Choroid plexus epithelial cell (primary cell): ENCODE data around the gene MAPK8.

Source experiments
- DNase-seq: peaks from one replicate; pipeline ENCODE4 v3.0.0-alpha.2; 2010; ENCODE audit warnings: low read depth
- H3K4me3 ChIP-seq: 2 replicates; pipeline ENCODE4 v1.5.1; 2011; ENCODE audit warnings: low read depth, mild to moderate bottlenecking, control low read depth, low read length, moderate library complexity
- CTCF ChIP-seq: conservative IDR thresholded peaks from 2 replicates; pipeline ENCODE4 v1.5.1; 2011; ENCODE audit warnings: low read depth, mild to moderate bottlenecking, control low read depth, inconsistent platforms, low read length, moderate library complexity

MAPK8 gene

GRCh38 chr10:48389846-48390557, 83.5 kb downstream of the MAPK8 start:
- no peak overlapping the region for H3K4me3 ChIP-seq
- TF ChIP-seq CTCF, result no peak
- DNase-seq, result no peak

- TF ChIP-seq CTCF, result no peak
- H3K4me3 ChIP-seq, result no peak overlapping the region
These were observed 84.0 kb downstream of the MAPK8 start for GRCh38 chr10:48390558-48390871.

GRCh38 chr10:48390933-48391845, 84.7 kb downstream of the MAPK8 start:
- no peak for TF ChIP-seq CTCF
- no peak overlapping the region for H3K4me3 ChIP-seq
- DNase-seq, result peak; percentile 71

More at GRCh38 chr10:48390558-48390871, 84.0 kb downstream of the MAPK8 start:
- DNase-seq, result no peak

- no peak overlapping the region for H3K4me3 ChIP-seq
- no peak for TF ChIP-seq CTCF
- no peak for DNase-seq
These were observed 85.5 kb downstream of the MAPK8 start for GRCh38 chr10:48391994-48392393.

GRCh38 chr10:48398261-48398660, 91.8 kb downstream of the MAPK8 start:
- no peak for DNase-seq
- H3K4me3 ChIP-seq, result no peak overlapping the region
- no peak for TF ChIP-seq CTCF

- H3K4me3 ChIP-seq, result no peak overlapping the region
- TF ChIP-seq CTCF, result no peak
- DNase-seq, result no peak
These were observed 92.6 kb downstream of the MAPK8 start for GRCh38 chr10:48399056-48399541.

GRCh38 chr10:48399551-48399950, 93.1 kb downstream of the MAPK8 start:
- H3K4me3 ChIP-seq, result no peak overlapping the region
- DNase-seq, result no peak
- no peak for TF ChIP-seq CTCF
